ENCODE data around the gene ARL8B. TPM values are rescaled to one million over a fixed set of nuclear protein-coding genes. Genes with fewer than 3 reads are reported as not detected.
"Not testable (repeated sequence)": the region's sequence is repeated elsewhere in the genome, so short reads cannot be mapped to it uniquely, and the experiment has no call there.

ARL8B gene
- total RNA-seq, 2 donors from 2014 or later: 63.0 to 65.9 TPM

DNA sequence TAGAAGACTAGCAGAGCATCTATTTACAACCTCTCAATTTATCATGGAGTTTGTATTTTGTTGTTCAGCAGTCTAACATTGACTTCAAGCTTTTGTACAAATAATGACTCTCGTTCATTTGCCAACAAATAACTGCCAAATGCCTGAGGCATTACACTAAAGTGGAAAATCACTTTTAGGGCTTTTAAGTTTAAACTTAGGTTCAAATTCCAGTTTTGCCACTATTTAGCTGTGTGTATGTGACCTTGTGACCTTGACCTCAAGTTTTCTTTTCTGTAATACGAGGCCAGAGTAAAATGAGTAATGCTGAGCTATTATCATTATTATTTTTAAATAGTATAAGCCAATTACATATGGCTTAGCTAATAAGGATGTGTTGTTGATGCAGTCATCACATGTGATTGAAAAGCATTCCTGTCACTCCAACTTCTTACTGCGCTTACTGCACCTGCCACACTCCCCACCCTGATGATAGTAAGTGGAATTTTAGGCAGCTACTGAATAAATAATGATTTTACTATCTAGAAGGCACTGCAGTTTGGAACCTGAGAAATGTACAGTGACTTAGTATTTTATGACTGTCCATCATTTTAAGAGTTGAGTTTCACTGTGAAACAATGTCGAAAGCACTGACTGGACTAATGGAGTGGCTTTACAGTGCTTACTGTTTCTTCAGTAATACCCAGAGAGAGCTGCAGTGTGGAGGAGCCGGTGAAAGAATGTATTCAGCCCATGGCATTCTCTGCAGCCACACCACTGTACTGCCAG lies 16.3 kb downstream of the ARL8B start:
- DNase-seq (ENCODE audit: low spot score): no peak
- intact Hi-C loops (cut with DNase I): no loop called here

DNA sequence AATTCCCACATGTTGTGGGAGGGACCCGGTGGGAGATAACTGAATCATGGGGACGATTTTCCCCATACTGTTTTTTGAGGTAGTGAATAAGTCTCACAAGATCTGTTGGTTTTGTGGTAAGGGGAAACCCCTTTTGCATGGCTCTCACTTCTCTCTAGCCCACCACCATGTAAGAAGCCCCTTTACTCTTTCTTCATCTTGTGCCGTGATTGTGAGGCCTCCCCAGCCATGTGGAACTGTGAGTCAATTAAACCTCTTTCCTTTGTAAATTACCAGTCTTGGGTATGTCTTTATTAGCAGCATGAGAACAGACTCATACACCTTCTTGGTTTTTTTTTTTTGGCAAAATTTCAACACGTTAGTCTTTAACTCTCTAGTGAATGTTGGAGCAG lies 18.1 kb downstream of the ARL8B start:
- DNase-seq (ENCODE audit: low spot score): no peak
- intact Hi-C loops (cut with DNase I): no loop called here

DNA sequence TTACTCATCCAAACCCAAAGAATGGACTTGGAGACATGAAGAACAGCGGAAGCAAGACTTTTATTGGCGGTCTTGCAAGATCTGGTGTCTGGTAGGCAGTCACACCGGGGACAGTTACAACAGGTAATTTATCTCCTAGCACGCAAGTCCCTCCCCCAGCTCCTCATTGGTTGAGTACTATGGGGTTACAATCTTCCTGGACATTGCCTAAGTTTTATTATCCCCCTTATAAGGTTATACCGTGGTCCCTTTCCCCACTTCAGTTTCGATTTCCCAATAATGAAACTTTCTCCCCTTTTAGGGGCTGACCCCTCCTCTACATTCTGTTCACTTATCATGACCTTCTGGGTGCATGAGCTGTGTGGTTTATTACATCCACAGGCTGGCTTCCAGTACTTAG lies 18.7 kb downstream of the ARL8B start:
- intact Hi-C loops (cut with DNase I): no loop called here
- DNase-seq (ENCODE audit: low spot score): no peak

DNA sequence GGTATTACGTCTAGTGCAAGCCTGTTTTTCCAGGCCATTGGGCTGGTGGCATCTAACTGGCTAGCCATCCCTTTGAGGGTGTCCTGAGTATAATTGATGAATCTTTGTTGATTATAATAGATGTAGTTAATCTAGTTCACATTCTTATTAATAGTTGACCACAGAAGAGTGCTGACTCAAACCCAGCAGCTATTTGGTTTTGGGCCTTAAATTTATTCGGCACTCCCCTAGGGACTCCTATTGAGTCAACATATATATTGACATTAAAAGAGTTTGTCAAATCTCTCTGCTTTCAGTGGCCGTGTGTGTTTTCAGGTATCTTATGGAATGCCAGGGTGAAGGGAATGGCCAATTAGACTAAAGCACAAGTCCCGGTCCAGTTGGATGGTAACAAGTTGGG lies 19.7 kb downstream of the ARL8B start:
- DNase-seq (ENCODE audit: low spot score): no peak
- intact Hi-C loops (cut with DNase I): no loop called here

GRCh38 chr3:5143464-5143863 lies 21.4 kb downstream of the ARL8B start:
- intact Hi-C loops (cut with DNase I): no loop called here
- DNase-seq (ENCODE audit: low spot score): no peak

- DNase-seq (ENCODE audit: low spot score): no peak
Observed at GRCh38 chr3:5144316-5144994, 22.4 kb downstream of the ARL8B start.

GRCh38 chr3:5145120-5145519 lies 23.0 kb downstream of the ARL8B start:
- intact Hi-C loops (cut with DNase I): no loop called here
- DNase-seq (ENCODE audit: low spot score): no peak

More at GRCh38 chr3:5144316-5144994, 22.4 kb downstream of the ARL8B start:
- intact Hi-C loops (cut with DNase I): no loop called here

- DNase-seq (ENCODE audit: low spot score); intact Hi-C loops (cut with DNase I): not testable (repeated sequence)
Observed at GRCh38 chr3:5147152-5147551, 25.1 kb downstream of the ARL8B start.

DNA sequence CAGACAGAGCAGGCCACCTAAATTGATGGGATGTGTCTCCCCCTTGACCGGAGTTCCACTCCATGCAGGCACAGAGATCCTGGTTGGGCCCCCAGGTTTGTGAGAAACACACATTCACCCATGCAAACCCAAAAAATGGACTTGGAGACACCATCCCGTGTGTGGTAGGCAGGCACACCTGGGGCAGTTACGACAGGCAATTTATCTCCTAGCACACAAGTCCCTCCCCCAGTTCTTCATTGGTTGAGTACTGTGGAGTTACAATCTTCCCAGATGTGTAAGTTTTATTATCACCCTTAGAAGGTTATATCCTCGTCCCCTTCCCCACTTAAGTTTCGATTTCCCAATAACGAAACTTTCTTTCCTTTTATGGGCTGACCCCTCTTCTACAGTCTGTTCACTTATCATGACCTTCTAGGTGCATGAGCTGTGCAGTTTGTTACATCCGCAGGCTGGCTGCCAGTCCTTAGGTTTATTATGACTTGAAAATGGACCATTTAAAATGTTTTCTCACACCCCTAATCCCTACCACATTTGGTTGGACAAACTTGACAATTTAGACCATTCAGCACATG lies 27.3 kb downstream of the ARL8B start:
- intact Hi-C loops (cut with DNase I): no loop called here
- no peak for DNase-seq (ENCODE audit: low spot score)

- intact Hi-C loops (cut with DNase I): no loop called here
- no peak for DNase-seq (ENCODE audit: low spot score)
Observed at GRCh38 chr3:5151586-5151985, 29.5 kb downstream of the ARL8B start.

- intact Hi-C loops (cut with DNase I): no loop called here
- DNase-seq (ENCODE audit: low spot score): no peak
Observed at GRCh38 chr3:5153074-5153473, 31.0 kb downstream of the ARL8B start.

DNA sequence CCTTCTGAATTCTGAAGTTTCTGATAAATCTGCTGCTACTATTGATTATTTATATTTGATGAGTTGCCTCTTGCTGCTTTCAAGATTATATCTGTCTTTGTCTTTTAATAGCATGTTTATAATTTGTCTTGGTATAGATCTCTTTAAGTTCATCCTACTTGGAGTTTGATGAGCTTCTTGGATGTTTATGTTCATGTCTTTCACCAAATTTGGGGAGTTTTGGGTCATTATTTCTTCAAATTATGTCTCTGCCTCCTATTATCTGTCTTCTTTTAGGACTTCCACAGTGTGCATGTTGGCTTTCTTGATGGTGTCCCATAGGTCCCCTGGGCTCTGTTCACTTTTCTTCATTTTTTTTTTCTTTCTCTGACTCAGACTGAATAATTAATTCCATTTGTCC lies 33.1 kb downstream of the ARL8B start:
- no peak for DNase-seq (ENCODE audit: low spot score)
- intact Hi-C loops (cut with DNase I): no loop called here

- DNase-seq (ENCODE audit: low spot score): no peak
- intact Hi-C loops (cut with DNase I): no loop called here
Observed at GRCh38 chr3:5160321-5160720, 38.2 kb downstream of the ARL8B start.

DNA sequence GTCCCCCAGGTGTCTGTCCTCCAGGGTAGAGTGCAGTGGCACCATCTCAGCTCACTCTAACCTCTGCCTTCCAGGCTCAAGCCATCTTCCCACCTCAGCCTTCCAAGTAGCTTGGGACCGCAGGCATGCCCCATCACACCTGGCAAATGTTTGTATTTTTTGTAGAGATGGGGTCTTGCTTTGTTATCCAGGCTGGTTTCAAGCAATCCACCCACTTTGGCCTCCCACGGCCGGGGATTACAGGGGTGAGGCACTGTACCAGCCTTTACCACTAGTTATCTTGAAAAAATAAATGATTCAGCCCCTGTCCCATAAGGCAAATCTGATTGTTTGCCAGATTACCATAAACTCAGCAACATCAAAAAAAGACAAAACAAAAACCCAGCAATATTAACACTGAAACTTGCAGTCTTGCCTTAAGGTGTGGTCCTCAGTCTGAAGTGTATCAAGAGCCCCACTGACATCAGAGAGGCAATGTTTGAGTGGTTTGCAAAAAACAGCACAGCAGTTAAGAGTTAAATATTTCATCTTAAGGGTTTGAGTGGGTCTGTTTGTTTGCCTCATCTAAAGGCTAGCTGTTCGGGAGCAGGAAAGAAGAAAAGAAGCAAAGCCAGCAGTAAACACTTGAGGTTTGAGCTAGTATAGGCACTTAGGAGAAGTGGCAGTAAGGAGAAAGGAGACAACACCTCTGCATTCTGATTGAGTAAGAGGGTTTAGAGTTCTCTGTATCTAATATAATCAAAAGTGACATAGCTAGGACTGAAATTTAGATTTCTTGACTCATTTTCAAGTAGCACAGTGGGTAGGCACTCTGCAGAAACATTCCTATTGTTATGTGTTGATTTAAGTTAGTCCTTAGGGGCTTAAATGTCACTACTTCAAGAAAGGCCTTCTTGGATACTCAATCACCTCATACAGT lies 39.1 kb downstream of the ARL8B start:
- intact Hi-C loops (cut with DNase I): no loop called here
- no peak for DNase-seq (ENCODE audit: low spot score)

DNA sequence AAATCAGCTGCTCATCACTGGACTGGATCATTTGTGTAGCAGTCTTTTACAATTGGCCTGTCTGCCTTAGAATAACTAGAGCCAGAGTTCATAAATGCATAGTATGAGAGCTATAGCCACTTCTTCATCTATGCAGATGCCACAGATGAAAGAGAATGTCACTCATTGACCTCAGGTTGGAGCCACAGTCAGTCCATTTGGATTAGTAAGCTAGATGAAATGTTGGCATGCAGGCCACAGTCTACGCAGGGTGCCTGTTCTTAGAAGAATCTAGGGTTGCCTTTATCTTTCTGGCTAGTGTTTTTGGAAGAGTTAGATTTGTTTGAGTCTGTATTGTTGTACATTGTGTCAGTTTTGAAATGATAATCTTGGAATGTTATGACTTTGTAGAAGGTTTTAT lies 40.0 kb downstream of the ARL8B start:
- intact Hi-C loops (cut with DNase I): no loop called here
- no peak for DNase-seq (ENCODE audit: low spot score)

GRCh38 chr3:5165698-5166097 lies 43.6 kb downstream of the ARL8B start:
- intact Hi-C loops (cut with DNase I): no loop called here
- no peak for DNase-seq (ENCODE audit: low spot score)

- intact Hi-C loops (cut with DNase I): no loop called here
Observed at GRCh38 chr3:5166846-5167245, 44.8 kb downstream of the ARL8B start.

GRCh38 chr3:5168110-5168509 lies 46.0 kb downstream of the ARL8B start:
- DNase-seq (ENCODE audit: low spot score): no peak
- intact Hi-C loops (cut with DNase I): no loop called here

More at GRCh38 chr3:5166846-5167245, 44.8 kb downstream of the ARL8B start:
- no peak for DNase-seq (ENCODE audit: low spot score)

DNA sequence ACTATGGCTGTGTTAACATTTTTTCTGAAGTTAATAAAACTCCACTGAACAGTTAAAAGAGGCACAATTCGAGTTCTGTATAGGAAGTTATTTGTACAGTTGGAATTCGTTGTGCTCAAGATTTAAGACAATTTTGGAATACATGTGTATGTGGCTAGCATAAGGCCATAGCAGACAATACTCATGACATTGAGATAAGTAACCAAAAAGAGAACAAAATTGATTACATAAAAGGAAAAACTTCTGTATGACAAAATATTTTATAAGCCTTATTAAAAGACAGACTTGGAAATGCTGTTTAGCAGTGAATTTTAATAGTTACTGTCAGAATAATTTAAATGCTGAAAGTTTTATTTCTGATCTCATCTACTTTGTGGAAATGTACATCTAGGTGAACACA lies 47.7 kb downstream of the ARL8B start:
- intact Hi-C loops (cut with DNase I): no loop called here
- DNase-seq (ENCODE audit: low spot score): no peak

GRCh38 chr3:5170975-5171374 lies 48.9 kb downstream of the ARL8B start:
- intact Hi-C loops (cut with DNase I): no loop called here

More at GRCh38 chr3:5170975-5171374, 48.9 kb downstream of the ARL8B start:
- no peak for DNase-seq (ENCODE audit: low spot score)
